Left lung (tissue), 10 donors: ENCODE data around the gene COG5. TPM values are rescaled to one million over a fixed set of nuclear protein-coding genes. Genes with fewer than 3 reads are reported as not detected.

Experiments used
- ATAC-seq: fragments of 200-7000 bp; cut with Tn5 transposase; one replicate; pipeline ENCODE4 v1.9.1; 2020; ENCODE audit warnings: moderate library complexity
- DNase-seq, 4 donors: peaks; one replicate each; pipeline ENCODE4 v3.0.0-alpha.2; 2013 to 2020
- H3K27ac ChIP-seq, 2 donors: fragments of 200-600 bp; sonication (generic) in 1 of 2; one replicate each; pipeline versions ENCODE4 v1.5.0 to v1.8.0; 2020 to 2021
- H3K27me3 ChIP-seq, 2 donors: fragments of 200-600 bp; sonication (generic) in 1 of 2; one replicate each; pipeline versions ENCODE4 v1.5.0 to v1.8.0; 2020 to 2021
- H3K36me3 ChIP-seq, 2 donors: fragments of 200-600 bp; sonication (generic) in 1 of 2; one replicate each; pipeline versions ENCODE4 v1.5.0 to v1.8.0; 2020 to 2021
- H3K4me1 ChIP-seq, 2 donors: fragments of 200-600 bp; one replicate each; pipeline ENCODE4 v1.8.0; 2021
- H3K4me3 ChIP-seq, 2 donors: fragments of 200-600 bp; sonication (generic) in 1 of 2; one replicate each; pipeline versions ENCODE4 v1.5.0 to v1.8.0; 2020 to 2021; ENCODE audit warnings: mild to moderate bottlenecking in 1 of 2
- H3K9me3 ChIP-seq, 2 donors: fragments of 200-600 bp; sonication (generic) in 1 of 2; one replicate each; pipeline versions ENCODE4 v1.5.0 to v1.8.0; 2020 to 2021
- CTCF ChIP-seq, 2 donors: fragments of 200-600 bp; sonication (generic) in 1 of 2; IDR thresholded peaks; one replicate each; pipeline versions ENCODE4 v1.5.0 to v1.8.0; 2021; ENCODE audit warnings: antibody characterized with exemption in 2 of 2
- intact Hi-C, 2 donors: fragments of 100-400 bp; cut with DNase I; formaldehyde crosslinking; loops; one replicate each; pipeline versions ENCODE4 v1.11.2 to v1.14.2; 2022
- polyA plus RNA-seq, 6 donors: library from polyadenylated mRNA; unstranded; fragments of 120-200 nt; gene quantifications; one replicate each; pipeline ENCODE4 v1.2.1, GENCODE V29; 2013; ENCODE audit not compliant: insufficient read length in 6 of 6
- total RNA-seq, 2 donors: library from RNA; stranded (reverse); fragmentation: NEBNext Ultra II Directional; extraction: Animal tissue kit (Norgen Biotek cat#: 25700); gene quantifications; one replicate each; pipeline ENCODE4 v1.2.1, GENCODE V29; 2021
- donor health status: DM: no; HTN: yes; CAD: no.
- donor health status: DM: no; HTN: no; CAD: no.

COG5 gene
- total and polyA plus RNA-seq, 8 donors = 26.9 to 42.6 (median 33.4) TPM

DNA sequence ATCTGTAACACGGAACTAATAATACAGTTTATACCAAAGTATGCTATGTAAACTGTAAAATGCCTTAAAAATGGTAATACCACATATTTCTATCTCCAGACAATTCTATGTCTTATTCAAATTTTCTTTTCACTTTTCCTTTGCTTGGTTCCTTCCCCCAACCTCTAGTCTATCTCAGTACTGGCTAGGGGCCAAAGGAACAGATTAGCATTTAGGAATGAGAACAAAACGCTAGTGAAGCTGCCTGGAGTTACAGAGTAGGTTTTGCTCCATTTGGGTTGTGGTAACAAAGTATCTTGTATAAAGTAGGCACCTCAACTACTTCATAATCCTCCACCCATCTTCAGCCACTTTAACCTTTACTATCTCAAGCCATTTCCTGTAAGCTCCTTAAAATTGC lies 300.9 kb downstream of the COG5 start:
- Histone ChIP-seq H3K36me3 (no peaks in the 10 kb centered on the region), H3K27me3 (no peaks in the 10 kb centered on the region), H3K4me3 (no peak overlapping the region), H3K27ac (no peak overlapping the region), H3K4me1 (no peaks in the 10 kb centered on the region), H3K9me3 (no peaks in the 10 kb centered on the region)
- DNase-seq (peak in 1 of 4 donors; percentile 9), ATAC-seq (no peak)
- no peak for TF ChIP-seq CTCF (IDR thresholded peaks at IDR 0.05)
- intact Hi-C loops = no loop called here

DNA sequence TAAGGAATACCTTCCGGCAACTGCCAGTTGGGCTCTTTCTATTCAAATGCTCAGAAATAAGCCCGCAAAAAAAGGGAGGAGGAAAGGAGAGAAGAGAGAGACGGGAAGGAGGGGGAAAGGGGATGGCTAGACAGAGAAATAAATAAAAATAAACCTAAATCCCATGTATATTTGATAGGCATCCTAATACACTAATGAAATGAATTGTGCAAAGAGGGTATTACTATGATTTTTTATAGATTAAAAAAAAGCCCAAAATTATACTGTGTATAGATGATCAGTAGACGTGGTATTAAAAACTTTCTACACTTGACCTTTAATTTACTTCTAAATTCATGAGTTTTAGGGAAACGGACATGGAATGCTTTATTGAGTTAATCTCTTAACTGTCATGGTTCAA lies 305.0 kb downstream of the COG5 start:
- no peak for DNase-seq
- no peaks in the 10 kb centered on the region for H3K27me3 ChIP-seq
- TF ChIP-seq CTCF (IDR thresholded peaks at IDR 0.05) = no peak
- H3K27ac ChIP-seq = no peak overlapping the region
- no peaks in the 10 kb centered on the region for H3K36me3 ChIP-seq
- ATAC-seq = no peak
- no peaks in the 10 kb centered on the region for H3K9me3 ChIP-seq
- no peaks in the 10 kb centered on the region for H3K4me1 ChIP-seq
- intact Hi-C loops = no loop called here
- H3K4me3 ChIP-seq = no peak overlapping the region

DNA sequence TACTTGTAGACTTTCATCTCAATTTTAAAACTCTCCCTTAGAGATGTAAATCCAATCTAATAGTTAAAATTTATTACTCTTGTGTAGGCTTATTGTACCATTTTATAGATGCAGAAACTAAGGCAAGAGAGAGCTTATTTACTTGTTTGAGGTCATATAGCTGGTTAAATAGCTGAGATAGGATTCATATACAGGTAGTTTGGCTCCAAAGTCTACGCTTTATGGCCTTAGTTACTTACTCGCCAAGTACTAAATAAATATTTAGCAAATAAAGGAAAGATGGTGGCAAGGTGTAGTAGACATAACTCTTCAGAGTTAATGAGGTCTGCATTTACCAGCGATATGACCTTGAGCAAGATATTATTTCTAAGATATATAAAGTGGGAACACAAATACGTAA lies 308.1 kb downstream of the COG5 start:
- Histone ChIP-seq H3K27ac (no peak overlapping the region), H3K9me3 (no peaks in the 10 kb centered on the region), H3K27me3 (no peaks in the 10 kb centered on the region), H3K4me3 (no peak overlapping the region), H3K4me1 (no peaks in the 10 kb centered on the region), H3K36me3 (no peaks in the 10 kb centered on the region)
- DNase-seq = no peak
- ATAC-seq = no peak
- intact Hi-C loops = no loop called here
- no peak for TF ChIP-seq CTCF (IDR thresholded peaks at IDR 0.05)

GRCh38 chr7:107254398-107254985 lies 309.2 kb downstream of the COG5 start:
- Histone ChIP-seq H3K36me3 (no peaks in the 10 kb centered on the region), H3K4me3 (no peak overlapping the region), H3K4me1 (no peaks in the 10 kb centered on the region), H3K27ac (no peak overlapping the region), H3K9me3 (no peaks in the 10 kb centered on the region), H3K27me3 (no peaks in the 10 kb centered on the region)
- DNase-seq (no peak), ATAC-seq (no peak)
- no peak for TF ChIP-seq CTCF (IDR thresholded peaks at IDR 0.05)
- intact Hi-C loops = no loop called here

DNA sequence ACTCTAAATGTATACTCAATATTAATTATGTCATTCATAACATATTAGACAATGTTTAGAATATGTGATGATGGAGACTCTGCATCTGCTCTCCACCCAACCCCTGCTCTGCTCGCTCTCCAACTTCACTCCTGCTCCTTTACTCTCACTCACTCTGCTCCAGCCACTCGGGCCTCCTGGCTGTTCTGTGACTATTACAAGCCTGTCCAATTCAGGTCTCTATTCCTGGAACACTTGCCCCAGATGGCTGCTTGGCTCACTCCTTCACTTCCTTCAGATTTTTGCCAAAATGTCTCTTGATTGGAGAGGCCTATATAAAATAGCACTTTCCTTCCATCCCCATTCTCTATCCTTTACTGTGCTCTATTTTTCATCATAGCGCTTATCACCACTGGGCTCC lies 310.1 kb downstream of the COG5 start:
- H3K4me1 ChIP-seq = no peaks in the 10 kb centered on the region
- no peak overlapping the region for H3K4me3 ChIP-seq
- peak in 1 of 4 donors; percentile 12 for DNase-seq
- TF ChIP-seq CTCF (IDR thresholded peaks at IDR 0.05) = no peak
- no peaks in the 10 kb centered on the region for H3K36me3 ChIP-seq
- no peaks in the 10 kb centered on the region for H3K9me3 ChIP-seq
- intact Hi-C loops = no loop called here
- no peaks in the 10 kb centered on the region for H3K27me3 ChIP-seq
- H3K27ac ChIP-seq = no peak overlapping the region
- ATAC-seq = no peak
